ENCODE results near the gene MAN2B2.

MAN2B2 gene

GRCh38 chr4:6582889-6583490 lies 8.0 kb downstream of the MAN2B2 start:
- FAIRE-seq (no peak), DNase-seq (ENCODE audit: insufficient read length) (no peak)
- TF ChIP-seq POLR2AphosphoS5 (IDR thresholded peaks at IDR 0.05; ENCODE audit: low read depth, low read length) = no peak
- no peak for TF ChIP-seq TAF1 (IDR thresholded peaks at IDR 0.05; ENCODE audit: borderline replicate concordance, low read depth, low read length)
- no peak for TF ChIP-seq POLR2A (IDR thresholded peaks at IDR 0.05; ENCODE audit: low read depth, low read length)

- DNase-seq (ENCODE audit: insufficient read length) (no peak), FAIRE-seq (no peak)
- TF ChIP-seq POLR2A (IDR thresholded peaks at IDR 0.05; ENCODE audit: low read depth, low read length) (no peak), TAF1 (IDR thresholded peaks at IDR 0.05; ENCODE audit: borderline replicate concordance, low read depth, low read length) (no peak), POLR2AphosphoS5 (IDR thresholded peaks at IDR 0.05; ENCODE audit: low read depth, low read length) (no peak)
Observed at GRCh38 chr4:6584865-6585264, 9.9 kb downstream of the MAN2B2 start.

GRCh38 chr4:6586715-6587325 lies 11.8 kb downstream of the MAN2B2 start:
- no peak for TF ChIP-seq POLR2A (IDR thresholded peaks at IDR 0.05; ENCODE audit: low read depth, low read length)
- no peak for TF ChIP-seq TAF1 (IDR thresholded peaks at IDR 0.05; ENCODE audit: borderline replicate concordance, low read depth, low read length)
- no peak for TF ChIP-seq POLR2AphosphoS5 (IDR thresholded peaks at IDR 0.05; ENCODE audit: low read depth, low read length)
- no peak for DNase-seq (ENCODE audit: insufficient read length)
- no peak for FAIRE-seq

GRCh38 chr4:6589444-6589843 lies 14.5 kb downstream of the MAN2B2 start:
- TF ChIP-seq POLR2AphosphoS5 (IDR thresholded peaks at IDR 0.05; ENCODE audit: low read depth, low read length) = no peak
- no peak for TF ChIP-seq TAF1 (IDR thresholded peaks at IDR 0.05; ENCODE audit: borderline replicate concordance, low read depth, low read length)
- no peak for TF ChIP-seq POLR2A (IDR thresholded peaks at IDR 0.05; ENCODE audit: low read depth, low read length)
- FAIRE-seq (no peak), DNase-seq (ENCODE audit: insufficient read length) (no peak)

GRCh38 chr4:6591313-6591712 lies 16.3 kb downstream of the MAN2B2 start:
- no peak for DNase-seq (ENCODE audit: insufficient read length)
- no peak for TF ChIP-seq TAF1 (IDR thresholded peaks at IDR 0.05; ENCODE audit: borderline replicate concordance, low read depth, low read length)
- TF ChIP-seq POLR2AphosphoS5 (IDR thresholded peaks at IDR 0.05; ENCODE audit: low read depth, low read length) = no peak
- TF ChIP-seq POLR2A (IDR thresholded peaks at IDR 0.05; ENCODE audit: low read depth, low read length) = no peak
- no peak for FAIRE-seq

- no peak for FAIRE-seq
Observed at GRCh38 chr4:6591781-6592180, 16.8 kb downstream of the MAN2B2 start.

GRCh38 chr4:6592804-6593563 lies 18.0 kb downstream of the MAN2B2 start:
- DNase-seq (ENCODE audit: insufficient read length) = no peak
- no peak for FAIRE-seq
- no peak for TF ChIP-seq POLR2AphosphoS5 (IDR thresholded peaks at IDR 0.05; ENCODE audit: low read depth, low read length)
- TF ChIP-seq POLR2A (IDR thresholded peaks at IDR 0.05; ENCODE audit: low read depth, low read length) = no peak
- TF ChIP-seq TAF1 (IDR thresholded peaks at IDR 0.05; ENCODE audit: borderline replicate concordance, low read depth, low read length) = no peak

More at GRCh38 chr4:6591781-6592180, 16.8 kb downstream of the MAN2B2 start:
- TF ChIP-seq POLR2A (IDR thresholded peaks at IDR 0.05; ENCODE audit: low read depth, low read length) (no peak), TAF1 (IDR thresholded peaks at IDR 0.05; ENCODE audit: borderline replicate concordance, low read depth, low read length) (no peak), POLR2AphosphoS5 (IDR thresholded peaks at IDR 0.05; ENCODE audit: low read depth, low read length) (no peak)
- no peak for DNase-seq (ENCODE audit: insufficient read length)

GRCh38 chr4:6594341-6594740 lies 19.4 kb downstream of the MAN2B2 start:
- TF ChIP-seq POLR2AphosphoS5 (IDR thresholded peaks at IDR 0.05; ENCODE audit: low read depth, low read length) (no peak), POLR2A (IDR thresholded peaks at IDR 0.05; ENCODE audit: low read depth, low read length) (no peak), TAF1 (IDR thresholded peaks at IDR 0.05; ENCODE audit: borderline replicate concordance, low read depth, low read length) (no peak)
- DNase-seq (ENCODE audit: insufficient read length) = no peak
- no peak for FAIRE-seq

GRCh38 chr4:6594826-6595355 lies 19.9 kb downstream of the MAN2B2 start:
- no peak for DNase-seq (ENCODE audit: insufficient read length)
- TF ChIP-seq POLR2A (IDR thresholded peaks at IDR 0.05; ENCODE audit: low read depth, low read length) (no peak), POLR2AphosphoS5 (IDR thresholded peaks at IDR 0.05; ENCODE audit: low read depth, low read length) (no peak), TAF1 (IDR thresholded peaks at IDR 0.05; ENCODE audit: borderline replicate concordance, low read depth, low read length) (no peak)
- no peak for FAIRE-seq

- no peak for DNase-seq (ENCODE audit: insufficient read length)
- no peak for TF ChIP-seq POLR2AphosphoS5 (IDR thresholded peaks at IDR 0.05; ENCODE audit: low read depth, low read length)
- peak; percentile 50 for FAIRE-seq
Observed at GRCh38 chr4:6595897-6596537, 21.0 kb downstream of the MAN2B2 start.

GRCh38 chr4:6596948-6597347 lies 22.0 kb downstream of the MAN2B2 start:
- DNase-seq (ENCODE audit: insufficient read length) (no peak), FAIRE-seq (no peak)
- no peak for TF ChIP-seq POLR2A (IDR thresholded peaks at IDR 0.05; ENCODE audit: low read depth, low read length)
- TF ChIP-seq POLR2AphosphoS5 (IDR thresholded peaks at IDR 0.05; ENCODE audit: low read depth, low read length) = no peak
- TF ChIP-seq TAF1 (IDR thresholded peaks at IDR 0.05; ENCODE audit: borderline replicate concordance, low read depth, low read length) = no peak
